HG03432 (cell line): ENCODE measurements around the gene USHBP1.

ENCODE experiments used
- ATAC-seq: cut with Tn5 transposase; IDR thresholded peaks from one replicate; pipeline ENCODE4 v1.9.1; 2021; ENCODE audit warnings: mild to moderate bottlenecking, moderate library complexity; ENCODE audit not compliant: unreplicated experiment

USHBP1 gene

GRCh38 chr19:17263712-17264640 is 569 bp downstream of the USHBP1 start:
- ATAC-seq: no peak

- ATAC-seq: no peak
Observed at GRCh38 chr19:17262557-17262956, 2.0 kb downstream of the USHBP1 start.

- peak; percentile 78 for ATAC-seq
Observed at GRCh38 chr19:17260842-17261325, 3.7 kb downstream of the USHBP1 start.

GRCh38 chr19:17259934-17260333 is 4.6 kb downstream of the USHBP1 start:
- no peak for ATAC-seq

- no peak for ATAC-seq
Observed at GRCh38 chr19:17259118-17259780, 5.3 kb downstream of the USHBP1 start.

GRCh38 chr19:17256130-17256529 is 8.4 kb downstream of the USHBP1 start:
- no peak for ATAC-seq

- ATAC-seq: no peak
Observed at GRCh38 chr19:17255150-17255621, 9.4 kb downstream of the USHBP1 start.

GRCh38 chr19:17254636-17255035 is 9.9 kb downstream of the USHBP1 start:
- no peak for ATAC-seq

GRCh38 chr19:17249887-17250548 is 14.5 kb downstream of the USHBP1 start:
- no peak for ATAC-seq

- ATAC-seq: no peak
Observed at GRCh38 chr19:17248011-17248776, 16.4 kb downstream of the USHBP1 start.

GRCh38 chr19:17246681-17247425 is 17.7 kb downstream of the USHBP1 start:
- no peak for ATAC-seq

- ATAC-seq: no peak
Observed at GRCh38 chr19:17245535-17245984, 19.0 kb downstream of the USHBP1 start, which contains the start of gene NR2F6. Gene NR2F6 (minus strand): TSS chr19:17245919. CDS start chr19:17245220, 699 bp downstream.

GRCh38 chr19:17244618-17245534 is 19.7 kb downstream of the USHBP1 start:
- peak; percentile 18 for ATAC-seq

GRCh38 chr19:17243830-17244617 is 20.5 kb downstream of the USHBP1 start:
- no peak for ATAC-seq

- no peak for ATAC-seq
Observed at GRCh38 chr19:17243211-17243829, 21.2 kb downstream of the USHBP1 start.

- ATAC-seq: no peak
Observed at GRCh38 chr19:17242431-17243208, 21.9 kb downstream of the USHBP1 start.
